ENCODE data around the gene PRR32.
"Not testable (repeated sequence)": the region's sequence is repeated elsewhere in the genome, so short reads cannot be mapped to it uniquely, and the experiment has no call there.

The PRR32 gene, protein sequence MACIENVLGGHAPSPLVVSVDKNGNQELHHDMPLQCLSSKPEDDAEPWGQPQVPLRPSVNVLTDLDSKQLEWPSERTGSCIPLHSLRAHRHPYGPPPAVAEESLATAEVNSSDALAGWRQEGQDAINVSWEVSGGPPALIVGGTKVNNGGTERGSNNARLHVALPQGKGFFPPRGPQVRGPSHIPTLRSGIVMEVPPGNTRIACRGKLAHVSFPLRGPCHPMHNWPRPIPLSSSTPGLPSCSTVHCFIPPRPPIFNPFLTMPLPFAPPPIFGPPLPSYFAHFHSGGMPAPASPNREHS

DNA sequence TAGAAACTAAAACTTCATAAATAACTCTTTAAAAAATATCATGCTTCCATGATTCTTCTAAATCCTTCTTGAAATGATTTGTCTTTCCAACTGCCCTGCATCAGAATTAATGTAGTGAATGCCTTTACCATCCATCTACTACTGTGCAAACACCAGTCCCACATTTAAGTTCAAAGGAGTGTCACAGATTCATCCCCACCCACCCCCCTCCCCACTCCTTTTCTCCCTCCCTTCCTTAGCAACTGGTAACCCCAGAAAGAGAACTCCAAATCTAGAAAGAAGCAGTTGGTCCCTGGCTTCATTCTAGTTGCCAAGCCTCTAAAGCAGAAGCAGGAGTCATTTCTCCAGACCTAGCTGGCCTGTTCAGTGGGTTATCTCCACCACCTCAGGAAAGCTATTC, at the start of gene PRR32:
Gene PRR32, plus strand, starts transcription at position 301 of the 400 bp plus-strand sequence. CDS start 115 bp downstream, outside the sequence.
- no peak for DNase-seq

DNA sequence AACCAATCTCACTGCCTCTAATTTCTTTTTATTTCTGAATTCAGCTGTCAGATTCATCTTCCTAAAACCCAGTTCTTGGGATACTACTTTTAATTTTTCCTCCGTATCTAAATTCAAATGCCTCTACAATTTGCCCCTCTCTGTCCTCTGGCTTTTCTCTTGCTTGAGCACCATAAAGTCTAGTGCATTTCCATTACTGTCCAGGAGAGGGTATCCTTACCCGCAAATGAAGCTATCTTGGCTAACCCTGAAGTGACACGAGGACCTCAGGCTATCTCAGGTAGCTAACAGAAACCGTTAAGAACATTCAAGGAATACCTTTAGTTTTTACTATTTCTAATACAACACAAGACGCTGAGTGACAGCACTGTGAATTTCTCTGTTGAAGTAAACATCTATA, 49.4 kb upstream of the PRR32 start:
- no peak for DNase-seq

DNA sequence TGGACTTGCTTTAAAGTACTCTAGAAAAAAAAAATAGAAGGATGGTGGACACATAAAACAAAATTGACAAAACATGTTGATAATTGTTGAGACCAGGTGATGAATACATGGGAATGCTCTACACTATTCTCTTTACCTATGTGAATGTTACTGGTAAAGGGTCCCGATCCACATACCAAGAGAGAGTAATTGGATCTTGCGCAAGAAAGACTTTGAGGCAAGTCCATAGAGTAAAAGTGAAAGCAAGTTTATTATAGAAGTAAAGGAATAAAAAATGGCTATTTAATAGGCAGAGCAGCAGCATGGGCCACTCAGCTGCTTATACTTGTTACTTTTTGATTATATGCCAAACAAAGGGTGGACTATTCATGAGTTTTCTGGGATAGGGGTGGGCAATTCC, 34.0 kb upstream of the PRR32 start:
- no peak for DNase-seq

DNA sequence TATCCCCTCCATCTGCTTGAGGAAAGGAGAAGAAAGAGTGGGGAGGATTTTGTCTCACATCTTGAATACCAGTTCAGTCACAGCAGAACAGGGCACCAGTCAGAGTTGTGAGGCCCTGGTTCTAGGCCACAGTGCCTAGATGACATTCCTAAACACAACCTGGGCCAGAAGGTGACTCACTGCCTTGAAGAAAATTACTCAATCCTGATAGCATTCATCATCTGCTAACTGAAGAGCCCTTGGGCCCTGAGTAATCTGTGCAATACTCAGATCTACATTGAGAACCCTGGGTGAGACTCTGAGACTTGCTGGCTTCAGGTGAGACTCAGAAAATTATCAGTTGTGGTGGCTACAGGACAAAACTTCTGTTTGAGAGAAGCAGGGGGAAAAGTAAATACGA, 20.5 kb upstream of the PRR32 start:
- no peak for DNase-seq

DNA sequence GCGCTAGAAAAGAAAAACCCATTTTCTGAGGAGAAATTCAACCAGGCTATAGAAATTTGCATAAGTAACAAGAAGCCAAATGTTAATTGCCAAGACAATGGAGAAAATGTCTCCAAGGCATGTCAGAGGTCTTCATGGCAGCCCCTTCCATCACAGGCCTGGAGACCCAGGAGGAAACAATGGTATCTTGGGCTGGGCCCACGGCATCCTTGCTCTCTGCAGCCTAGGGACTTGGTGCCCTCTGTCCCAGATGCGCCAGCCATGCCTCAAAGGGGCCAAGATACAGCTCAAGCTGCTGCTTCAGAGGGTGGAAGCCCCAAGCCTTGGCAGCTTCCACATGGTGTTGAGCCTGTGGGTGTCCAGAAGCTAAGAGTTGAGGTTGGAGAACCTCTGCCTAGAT, 12.7 kb upstream of the PRR32 start:
- DNase-seq: not testable (repeated sequence)

DNA sequence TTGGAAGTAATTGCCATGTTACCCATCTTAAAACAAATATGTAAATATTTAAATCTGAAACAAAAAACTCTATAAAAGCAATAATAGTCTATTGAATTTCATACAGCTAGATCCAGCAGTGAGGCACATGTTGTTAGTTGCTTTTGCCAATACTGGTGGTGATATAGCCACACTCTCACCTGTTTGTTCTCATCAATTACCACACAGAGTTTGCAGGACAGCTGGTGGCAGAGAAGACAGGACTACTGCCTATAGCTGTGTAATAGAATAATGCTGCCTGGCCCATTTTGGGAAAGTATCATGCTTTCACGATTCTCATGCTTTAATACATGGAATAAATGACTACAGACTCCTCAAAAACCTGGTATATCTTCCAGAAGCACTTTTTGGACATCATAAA, 3.7 kb upstream of the PRR32 start:
- DNase-seq: no peak

DNA sequence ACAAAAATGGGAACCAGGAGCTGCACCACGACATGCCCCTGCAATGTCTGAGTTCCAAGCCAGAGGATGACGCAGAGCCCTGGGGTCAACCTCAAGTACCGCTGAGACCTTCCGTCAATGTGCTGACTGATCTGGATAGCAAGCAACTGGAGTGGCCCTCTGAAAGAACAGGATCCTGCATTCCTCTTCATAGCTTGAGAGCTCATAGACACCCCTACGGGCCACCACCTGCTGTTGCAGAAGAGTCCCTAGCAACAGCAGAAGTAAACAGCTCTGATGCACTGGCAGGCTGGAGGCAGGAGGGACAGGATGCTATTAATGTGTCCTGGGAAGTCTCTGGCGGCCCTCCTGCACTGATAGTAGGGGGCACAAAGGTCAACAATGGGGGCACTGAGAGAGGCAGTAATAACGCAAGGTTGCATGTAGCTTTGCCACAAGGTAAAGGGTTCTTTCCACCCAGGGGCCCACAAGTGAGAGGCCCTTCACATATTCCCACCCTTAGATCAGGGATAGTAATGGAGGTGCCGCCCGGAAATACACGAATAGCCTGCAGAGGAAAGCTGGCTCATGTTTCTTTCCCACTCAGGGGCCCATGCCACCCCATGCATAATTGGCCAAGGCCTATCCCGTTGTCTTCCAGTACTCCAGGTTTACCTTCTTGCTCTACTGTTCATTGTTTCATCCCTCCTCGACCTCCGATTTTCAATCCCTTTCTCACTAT, 1.3 kb downstream of the PRR32 start:
- DNase-seq: no peak

DNA sequence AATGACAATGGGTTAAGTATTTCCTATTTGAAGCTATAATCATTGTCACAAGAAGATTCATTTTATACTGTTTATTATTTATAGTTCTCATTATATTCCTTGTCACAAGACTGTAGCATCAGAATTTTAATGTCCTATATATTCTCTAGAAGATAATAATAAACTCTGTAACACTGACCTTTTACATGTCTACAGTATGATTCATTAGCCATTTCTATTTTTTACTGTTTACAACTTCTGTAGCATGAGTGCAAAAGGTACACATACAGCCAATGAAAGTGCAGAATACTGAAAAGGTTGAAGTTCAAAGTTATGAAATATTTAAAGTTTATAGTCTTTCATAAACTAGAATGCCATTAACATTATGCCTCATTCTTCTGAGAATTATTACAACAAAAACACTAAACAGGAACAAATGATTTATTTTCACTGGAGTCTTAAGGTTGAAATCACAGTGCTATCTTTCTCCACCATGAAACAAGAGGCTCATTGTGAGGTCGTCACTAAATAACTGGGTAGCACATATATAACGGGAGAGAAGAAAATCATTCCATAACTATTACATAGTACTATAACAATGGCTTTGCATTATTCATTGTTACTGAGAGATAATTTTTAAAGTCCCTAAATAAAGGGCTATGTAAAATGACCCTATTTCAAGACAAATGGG, 4.9 kb downstream of the PRR32 start:
- no peak for DNase-seq

DNA sequence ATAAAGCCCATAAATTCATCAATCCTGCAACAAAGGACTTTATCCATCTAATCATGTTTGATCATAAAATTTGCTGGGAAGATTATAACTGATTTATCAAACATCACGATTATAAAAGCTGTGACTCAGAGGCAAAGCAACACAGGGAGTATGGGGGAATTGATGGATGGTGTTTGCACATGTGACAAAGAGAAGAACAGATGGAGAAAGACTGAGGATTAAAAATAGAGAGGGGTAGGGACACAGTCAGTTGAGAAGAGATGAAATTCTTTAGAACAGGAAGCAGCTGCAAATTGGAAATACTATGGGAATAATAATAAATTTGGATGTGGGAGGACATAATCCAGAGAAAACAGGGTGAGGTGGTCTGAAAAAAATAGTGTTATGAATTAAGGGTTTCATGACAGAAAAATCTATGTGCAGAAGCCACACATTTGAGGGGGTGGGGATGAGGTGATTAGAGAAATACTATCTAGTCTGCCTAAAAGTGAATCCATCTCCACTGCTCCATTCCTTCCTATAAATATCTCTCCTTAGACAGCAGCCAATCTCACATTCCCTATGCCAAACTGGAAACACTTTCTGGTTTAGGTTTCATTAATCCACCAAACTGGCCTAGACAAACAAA, 6.2 kb downstream of the PRR32 start:
- DNase-seq: no peak

DNA sequence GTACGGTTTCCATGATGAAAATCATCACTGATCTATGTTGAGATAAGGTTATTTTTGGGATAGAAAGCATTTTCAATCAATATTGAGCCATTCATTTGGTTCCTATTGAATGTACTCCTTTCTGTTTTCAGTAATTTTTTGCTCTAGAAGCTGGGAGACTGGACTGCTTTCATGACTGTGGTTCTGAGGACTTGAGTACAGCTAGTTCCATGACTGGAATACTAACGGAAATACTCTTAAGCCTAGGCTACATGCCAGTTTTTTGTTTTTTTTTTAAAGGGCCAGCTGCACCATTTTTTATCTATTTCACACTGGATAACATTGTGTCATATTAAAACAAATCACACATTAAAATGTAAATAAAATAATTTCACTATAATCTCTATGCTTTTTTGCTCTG, 16.7 kb downstream of the PRR32 start:
- DNase-seq: no peak

DNA sequence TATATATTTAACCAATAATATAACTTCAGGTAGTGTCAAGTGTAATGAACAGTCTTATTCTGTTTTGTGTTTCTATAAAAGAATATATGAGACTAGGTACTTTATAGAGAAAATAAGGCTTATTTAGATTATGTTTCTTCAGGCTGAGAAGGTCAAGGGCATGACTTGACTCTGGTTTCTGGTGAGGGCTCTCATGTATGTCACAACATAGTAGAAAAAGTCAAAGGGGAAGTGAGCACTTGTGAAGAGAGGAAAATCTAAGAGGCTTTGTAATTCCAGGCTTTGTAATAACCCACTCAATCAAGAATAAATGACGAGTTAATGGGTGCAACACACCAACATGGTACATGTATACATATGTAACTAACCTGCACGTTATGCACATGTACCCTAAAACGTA, 27.6 kb downstream of the PRR32 start:
- DNase-seq: no peak

DNA sequence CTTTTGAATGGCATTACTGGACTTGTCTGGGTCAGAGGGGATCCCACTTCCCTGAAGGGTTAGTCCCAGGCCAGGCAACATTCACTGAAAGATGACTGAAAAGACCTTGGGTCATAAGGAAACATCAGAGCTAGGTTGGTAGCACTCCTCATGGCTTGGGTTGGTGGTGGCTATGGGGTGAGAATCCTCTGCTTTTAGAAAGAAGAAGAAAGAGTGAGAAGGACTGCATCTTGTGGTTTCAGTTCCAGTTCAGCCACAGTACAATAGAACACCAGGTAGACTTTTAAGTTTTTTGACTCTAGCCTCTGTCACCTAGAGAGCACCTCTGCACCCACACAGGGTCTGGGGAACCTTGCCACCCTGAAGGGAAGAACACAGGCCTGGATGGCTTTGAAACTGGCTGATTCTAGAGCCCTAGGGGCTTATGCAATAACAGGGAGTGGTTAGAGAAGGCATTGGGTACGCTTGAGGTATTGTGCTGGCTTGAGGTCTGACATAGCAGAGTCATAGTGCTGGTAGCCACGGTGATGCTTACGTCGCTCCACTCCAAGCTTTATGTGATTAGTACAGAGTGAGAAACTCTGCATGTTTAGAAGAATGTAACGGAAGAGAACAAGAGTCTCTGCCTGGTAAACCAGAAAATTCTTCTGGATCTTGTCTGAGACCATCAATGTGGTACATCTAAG, 36.5 kb downstream of the PRR32 start:
- no peak for DNase-seq

Measured in activated CD8-positive, alpha-beta memory T cell treated with anti-CD3 and anti-CD28 coated beads for 24 hours (primary cell).